Measurements from ENCODE around the gene HSPA12B.
A peak's percentile ranks its signal among the peaks of the same experiment; 100 is the strongest.

HSPA12B gene

GRCh38 chr20:3767427-3768341 is 35.2 kb downstream of the HSPA12B start, which contains the start of gene ADISSP:
TSS of gene ADISSP (minus strand) at chr20:3767753. CDS start at chr20:3760100, 7,653 bp downstream.
- peak; percentile 98 for DNase-seq

- peak; percentile 89 for DNase-seq
Measured at GRCh38 chr20:3768342-3769130, 36.1 kb downstream of the HSPA12B start.

GRCh38 chr20:3771552-3772058 is 39.1 kb downstream of the HSPA12B start:
- DNase-seq, result no peak

- no peak for DNase-seq
Measured at GRCh38 chr20:3775457-3776108, 43.1 kb downstream of the HSPA12B start.

- no peak for DNase-seq
Measured at GRCh38 chr20:3777381-3777715, 44.9 kb downstream of the HSPA12B start.

- DNase-seq, result peak; percentile 83
Measured at GRCh38 chr20:3777716-3778629, 45.5 kb downstream of the HSPA12B start.

GRCh38 chr20:3778976-3779375 is 46.5 kb downstream of the HSPA12B start:
- DNase-seq, result no peak

GRCh38 chr20:3781153-3781910 is 48.8 kb downstream of the HSPA12B start, which contains the start of gene SPEF1:
TSS of gene SPEF1 (minus strand) at chr20:3781448. CDS start at chr20:3781287, 161 bp downstream.
- no peak for DNase-seq

- no peak for DNase-seq
Measured at GRCh38 chr20:3782597-3782996, 50.1 kb downstream of the HSPA12B start.

GRCh38 chr20:3783068-3783489 is 50.6 kb downstream of the HSPA12B start:
- DNase-seq, result no peak

- DNase-seq, result no peak
Measured at GRCh38 chr20:3783511-3784195, 51.2 kb downstream of the HSPA12B start.

- no peak for DNase-seq
Measured at GRCh38 chr20:3784216-3784853, 51.9 kb downstream of the HSPA12B start.

- no peak for DNase-seq
Measured at GRCh38 chr20:3784863-3785239, 52.4 kb downstream of the HSPA12B start.

GRCh38 chr20:3785240-3786125 is 53.0 kb downstream of the HSPA12B start:
- no peak for DNase-seq

- DNase-seq, result peak; percentile 75
Measured at GRCh38 chr20:3786126-3786484, 53.6 kb downstream of the HSPA12B start.

GRCh38 chr20:3786665-3787323 is 54.3 kb downstream of the HSPA12B start, which contains the start of gene CENPB:
TSS of gene CENPB (minus strand) at chr20:3786740. CDS start at chr20:3786483, 257 bp downstream.
- peak; percentile 97 for DNase-seq

- no peak for DNase-seq
Measured at GRCh38 chr20:3787324-3788014, 55.0 kb downstream of the HSPA12B start.

Measured in activated CD8-positive, alpha-beta memory T cell treated with anti-CD3 and anti-CD28 coated beads, Interleukin-2, amount 50 U/mL, for 48 hours (primary cell).